HG02759 (cell line): ENCODE measurements around the gene OPRM1.
A peak's percentile ranks its signal among the peaks of the same experiment; 100 is the strongest.
"Not testable (repeated sequence)": the region's sequence is repeated elsewhere in the genome, so short reads cannot be mapped to it uniquely, and the experiment has no call there.

Experiments used
- ATAC-seq: cut with Tn5 transposase; IDR thresholded peaks from one replicate; pipeline ENCODE4 v1.9.1; 2021; ENCODE audit warnings: mild to moderate bottlenecking, moderate library complexity; ENCODE audit not compliant: unreplicated experiment

The OPRM1 gene

GRCh38 chr6:154039231-154039842 lies at the start of gene OPRM1:
TSS of gene OPRM1 (plus strand) at chr6:154039240. CDS start at chr6:154039545, 305 bp downstream.
- ATAC-seq, result peak; percentile 57

DNA sequence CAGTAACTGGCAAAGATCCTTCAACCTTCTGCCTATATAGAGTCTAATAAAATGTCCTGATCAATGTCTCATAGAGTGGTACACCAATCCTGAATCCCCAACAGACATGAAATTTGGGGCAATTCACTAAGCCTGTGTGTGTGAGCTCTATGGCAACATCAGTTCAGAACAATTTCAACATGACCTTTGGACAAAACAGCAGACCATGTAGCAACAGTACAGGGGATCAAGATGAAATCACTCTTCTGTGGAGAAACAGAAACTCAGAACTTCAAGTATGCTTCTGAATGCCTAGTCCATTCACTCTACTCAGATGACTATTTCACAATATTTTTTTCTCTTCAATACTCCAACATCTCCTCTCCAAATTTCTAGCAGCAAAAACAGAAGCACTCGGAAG lies 49.1 kb upstream of the OPRM1 start:
- no peak for ATAC-seq

DNA sequence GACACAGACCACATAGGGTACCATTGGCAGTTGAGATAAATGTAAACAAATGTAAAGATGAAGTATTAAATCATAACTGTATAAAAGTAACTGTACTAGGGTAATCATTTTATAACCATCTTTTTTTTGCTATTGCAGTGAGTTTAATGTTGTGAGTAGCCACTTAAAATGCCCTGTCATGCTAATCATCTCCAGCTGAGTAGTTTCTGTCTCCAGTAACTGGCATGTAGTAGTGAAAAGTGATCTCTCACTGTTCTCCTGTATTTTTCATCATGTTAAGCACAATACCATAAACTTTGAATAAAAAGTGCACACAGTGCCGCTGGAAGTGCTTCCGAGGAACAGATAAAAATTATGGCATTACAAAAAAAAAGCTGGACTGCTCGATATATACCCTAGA lies 45.0 kb upstream of the OPRM1 start:
- ATAC-seq, result no peak

DNA sequence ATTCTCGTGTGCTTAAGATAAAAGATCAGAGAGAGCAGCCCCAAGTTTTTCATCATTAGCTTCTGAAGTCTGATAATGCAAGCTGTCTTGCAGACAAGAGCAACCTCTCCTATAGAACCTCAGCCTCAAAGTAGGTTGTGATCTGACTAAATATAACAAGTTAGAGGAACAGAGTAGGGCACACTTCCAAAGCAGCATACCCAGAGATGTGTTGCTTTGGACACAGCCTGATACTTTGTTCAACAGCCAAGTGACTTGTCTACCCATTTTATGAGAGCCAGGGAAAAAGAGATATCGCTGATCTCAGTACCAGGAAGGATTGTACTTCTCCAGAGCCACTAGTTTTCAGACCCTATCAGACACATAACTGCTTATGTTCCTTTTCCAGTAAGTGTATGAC lies 44.2 kb upstream of the OPRM1 start:
- ATAC-seq, result no peak

GRCh38 chr6:153997221-153997620 lies 41.8 kb upstream of the OPRM1 start:
- no peak for ATAC-seq

DNA sequence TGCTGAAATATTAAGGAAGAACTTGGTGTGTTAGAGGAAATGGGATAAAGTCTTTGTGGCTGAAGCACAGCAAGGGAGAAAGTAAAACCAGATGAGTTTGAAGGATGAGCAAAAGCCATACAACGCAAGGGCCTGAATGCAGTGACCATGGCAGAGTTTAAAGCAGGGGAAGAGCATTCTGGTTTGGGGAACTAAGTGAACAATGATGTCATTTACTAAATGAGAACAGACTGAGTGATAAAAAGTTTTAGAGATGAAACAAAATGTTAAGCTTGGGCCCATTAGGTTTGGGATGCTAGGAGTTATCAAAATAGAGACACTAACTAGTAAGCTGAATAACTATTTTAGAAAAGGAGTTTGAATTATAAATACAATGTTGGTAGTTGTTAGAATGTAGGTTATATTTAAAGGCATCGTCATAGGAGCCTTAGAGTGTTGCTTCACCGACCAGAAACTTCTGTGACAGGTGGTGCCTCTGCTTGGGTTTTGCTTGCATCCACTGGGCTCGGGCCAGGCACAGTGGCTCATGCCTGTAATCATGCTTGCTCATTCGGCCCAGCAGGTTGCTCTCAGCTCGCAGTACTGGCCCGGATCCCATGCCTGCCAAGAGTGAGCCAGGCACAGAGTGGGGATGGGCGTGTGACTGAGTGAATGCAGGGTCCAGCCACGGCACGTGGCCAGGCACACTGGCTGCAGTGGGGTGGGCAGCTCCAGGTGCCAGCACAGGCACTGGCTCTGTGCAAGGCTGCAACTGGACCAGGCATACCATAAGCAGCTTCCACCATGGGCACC lies 37.4 kb upstream of the OPRM1 start:
- ATAC-seq, result no peak

GRCh38 chr6:154002894-154003293 lies 36.1 kb upstream of the OPRM1 start:
- ATAC-seq, result no peak

- no peak for ATAC-seq
These were observed 28.7 kb upstream of the OPRM1 start for GRCh38 chr6:154010371-154010770.

DNA sequence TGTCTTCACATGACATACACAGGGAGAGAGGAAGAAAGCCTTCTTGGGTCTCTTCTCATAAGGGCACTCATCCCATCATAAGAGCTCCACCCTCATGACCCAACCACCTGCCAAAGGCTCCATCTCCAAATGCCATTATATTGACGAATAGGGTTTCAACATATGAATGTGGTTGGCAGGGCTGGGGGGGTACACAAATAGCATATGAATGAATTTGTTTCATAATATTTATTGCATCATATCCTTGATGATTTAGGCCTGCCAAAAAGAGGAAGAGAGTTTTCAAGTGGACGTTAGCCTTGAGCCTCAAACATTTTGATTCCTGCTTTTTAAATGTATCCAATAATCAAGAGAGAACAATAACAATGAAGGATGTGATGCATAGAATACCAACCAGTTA lies 26.2 kb upstream of the OPRM1 start:
- ATAC-seq, result no peak

- no peak for ATAC-seq
These were observed 21.3 kb upstream of the OPRM1 start for GRCh38 chr6:154017786-154018185.

DNA sequence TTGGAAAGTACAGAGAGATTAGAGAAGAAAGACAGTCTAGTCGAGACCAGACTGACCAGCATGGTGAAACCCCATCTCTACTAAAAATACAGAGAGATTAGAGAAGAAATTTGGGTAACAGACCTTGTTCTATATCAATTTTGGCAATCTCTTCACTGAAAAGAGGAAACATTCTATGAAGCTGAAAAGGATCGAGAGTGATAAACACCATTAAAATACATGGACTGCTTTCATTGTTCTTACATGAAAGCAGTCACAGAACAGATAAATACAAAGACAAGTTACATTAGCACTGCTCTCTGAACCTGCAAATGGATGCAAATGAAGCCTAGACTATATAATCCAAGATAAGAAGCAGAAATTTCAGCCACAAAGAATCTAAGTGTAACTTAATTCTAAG lies 8.4 kb upstream of the OPRM1 start:
- no peak for ATAC-seq

- no peak for ATAC-seq
These were observed 2.0 kb downstream of the OPRM1 start for GRCh38 chr6:154041001-154041400.

GRCh38 chr6:154053141-154053540 lies 14.1 kb downstream of the OPRM1 start:
- no peak for ATAC-seq

DNA sequence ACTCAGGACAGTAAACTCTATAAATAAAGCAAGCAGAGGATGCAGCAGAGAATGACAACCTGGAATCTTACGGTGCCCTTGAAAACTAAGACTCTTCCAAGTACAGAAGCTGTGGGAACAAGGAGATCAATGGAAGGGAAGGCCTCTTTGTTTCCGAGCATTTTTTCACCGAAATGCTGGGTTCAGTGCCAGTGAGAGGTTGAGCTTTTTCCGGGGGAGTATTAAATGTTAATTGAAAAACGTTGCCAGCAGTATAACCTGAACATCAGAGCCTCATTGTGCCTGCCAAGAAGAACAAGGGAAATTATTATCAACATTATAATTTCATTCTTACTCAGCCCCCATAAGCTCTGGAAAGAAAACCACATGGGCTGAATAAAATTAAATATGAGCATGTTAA lies 17.5 kb downstream of the OPRM1 start:
- ATAC-seq, result no peak

DNA sequence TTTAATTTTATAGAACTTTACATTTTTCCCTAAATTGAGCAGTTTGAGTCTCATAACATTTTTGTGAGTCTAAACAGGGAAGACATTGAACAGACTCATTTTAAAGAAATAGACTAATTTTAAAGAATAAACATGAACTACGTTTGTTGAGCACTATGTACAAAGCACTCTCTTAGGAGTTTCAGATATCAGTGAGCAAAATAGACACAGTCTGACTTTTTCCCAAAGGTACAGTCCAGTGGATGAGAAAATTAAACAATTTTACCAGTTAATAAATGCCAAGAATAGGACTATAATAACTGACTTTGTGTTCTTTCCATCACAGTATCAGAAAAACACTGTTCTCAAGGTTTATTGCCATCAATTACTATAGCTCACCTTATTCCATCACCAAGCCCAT lies 18.1 kb downstream of the OPRM1 start:
- ATAC-seq, result no peak

- no peak for ATAC-seq
These were observed 20.1 kb downstream of the OPRM1 start for GRCh38 chr6:154058963-154059680.

DNA sequence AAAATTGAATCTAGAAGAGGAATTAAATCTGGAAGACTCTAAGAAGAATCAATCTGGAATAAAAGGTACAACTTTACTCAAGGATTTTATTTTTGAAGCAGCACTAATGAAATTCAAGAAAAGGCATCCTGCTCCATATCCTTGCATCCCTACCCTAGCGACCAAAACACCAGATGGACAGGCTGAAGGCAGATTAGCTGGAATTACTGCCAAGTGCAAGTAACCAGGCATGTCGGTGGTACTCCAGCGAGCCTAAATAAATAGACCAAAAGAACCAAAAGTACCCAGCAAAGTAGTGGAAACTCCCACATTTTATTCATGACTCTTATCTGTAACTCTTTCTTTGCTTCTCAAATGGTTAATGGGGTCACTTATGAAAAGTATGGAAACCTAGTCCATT lies 21.0 kb downstream of the OPRM1 start:
- ATAC-seq, result no peak

DNA sequence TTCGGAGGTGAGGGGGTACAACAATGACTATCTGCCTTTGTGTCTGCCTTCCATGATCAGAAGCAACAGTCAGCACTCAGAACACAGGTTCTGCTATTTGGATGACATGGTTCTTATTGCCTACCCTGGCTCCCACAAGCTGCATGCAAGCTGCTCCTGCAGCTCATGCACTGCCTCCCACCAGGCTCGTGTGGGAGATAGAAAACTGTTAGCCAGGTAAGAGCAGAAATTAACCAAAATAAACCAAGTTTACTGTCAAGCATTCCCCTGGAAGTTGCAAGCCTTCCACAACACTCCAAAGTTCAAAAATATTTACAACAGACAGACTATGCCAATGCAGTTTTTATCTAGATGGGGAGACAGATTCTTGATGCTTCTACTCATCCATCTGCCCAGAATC lies 31.0 kb downstream of the OPRM1 start:
- no peak for ATAC-seq

DNA sequence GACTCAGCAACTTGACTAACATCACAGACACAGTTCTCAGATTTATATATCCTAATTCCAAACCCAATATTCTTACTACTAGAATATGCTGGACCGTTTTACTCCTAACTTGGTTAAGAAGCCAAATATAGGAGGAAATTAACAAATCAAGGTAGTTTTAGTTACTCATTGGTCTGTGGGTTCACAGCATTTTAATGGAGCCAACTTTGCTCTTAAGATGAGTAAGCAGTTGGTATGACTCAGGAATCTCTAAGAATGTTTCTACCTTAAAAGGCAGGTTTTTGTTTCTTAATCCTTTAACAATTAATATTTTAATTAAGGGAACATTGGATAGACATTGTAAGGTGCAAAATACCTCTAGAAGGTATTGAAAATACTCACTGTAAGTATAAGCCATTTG lies 31.6 kb downstream of the OPRM1 start:
- peak; percentile 56 for ATAC-seq

DNA sequence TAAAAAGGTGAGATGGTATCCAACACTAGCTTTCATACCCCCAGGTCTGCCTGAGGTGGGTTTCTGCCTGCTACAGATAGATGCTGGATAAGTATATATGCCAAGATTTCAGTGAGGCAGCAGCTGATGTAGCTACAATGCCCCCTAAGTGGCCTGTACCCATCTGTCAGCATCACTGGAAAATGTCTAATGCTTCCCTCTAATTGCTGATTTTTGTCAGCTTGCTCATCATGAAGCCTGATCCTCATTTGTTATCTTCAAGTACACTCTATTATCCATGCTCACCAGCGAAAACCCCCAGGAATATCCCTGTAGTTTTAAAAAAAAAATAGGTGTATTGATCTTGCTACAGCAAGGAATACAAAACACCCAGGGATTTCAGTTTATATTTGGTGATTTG lies 32.2 kb downstream of the OPRM1 start:
- ATAC-seq, result no peak

DNA sequence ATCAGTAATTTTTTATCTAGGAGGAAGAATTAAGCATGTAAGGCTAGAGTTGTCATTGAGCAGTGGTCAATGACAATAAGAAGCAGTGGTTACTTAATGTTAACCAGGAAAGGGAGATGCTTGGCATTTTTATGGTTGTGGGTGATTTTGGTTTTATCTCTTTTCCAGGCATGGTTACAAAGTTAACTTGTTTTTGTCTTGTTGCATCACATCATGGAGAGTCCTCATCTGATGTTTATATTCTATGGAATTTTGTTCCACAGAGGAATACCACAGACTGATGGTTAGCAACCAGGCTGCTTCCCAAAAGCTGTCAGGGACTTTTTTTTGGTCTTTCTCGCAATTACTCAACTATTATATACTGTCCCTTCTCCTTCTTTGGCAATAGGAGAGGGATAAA lies 32.7 kb downstream of the OPRM1 start:
- ATAC-seq, result no peak

DNA sequence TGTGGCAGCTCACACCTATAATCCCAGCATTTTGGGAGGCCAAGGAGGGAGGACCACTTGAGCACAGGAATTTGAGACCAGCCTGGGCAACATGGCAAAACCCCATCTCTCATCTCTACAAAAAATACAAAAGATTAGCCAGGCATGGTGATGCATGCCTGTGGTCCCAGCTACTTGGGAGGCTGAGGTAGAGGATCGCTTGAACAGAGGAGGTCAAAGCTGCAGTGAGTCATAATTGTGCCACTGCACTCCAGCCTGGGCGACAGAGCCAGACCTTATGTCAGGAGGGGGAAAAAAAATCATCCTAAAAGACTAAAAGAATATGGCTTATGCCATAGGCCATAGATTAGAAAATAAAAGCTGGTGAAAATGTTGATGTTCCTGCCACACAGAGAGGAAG lies 39.6 kb downstream of the OPRM1 start:
- not testable (repeated sequence) for ATAC-seq
